D721Med (cell line): ENCODE data around the gene NAALADL2.

Source experiments
- DNase-seq: peaks from one replicate; pipeline ENCODE4 v3.0.0; 2011; ENCODE audit warnings: low spot score; ENCODE audit not compliant: insufficient read length
- FAIRE-seq: peaks from 2 replicates; lab custom pipeline; 2011; peaks lifted over from hg19 to GRCh38; lab: Jason Lieb, UNC
- TF ChIP-seq, protein P1 (sequence below): IDR thresholded peaks from 2 replicates; pipeline ENCODE4 v1.5.1; 2012; ENCODE audit warnings: mild to moderate bottlenecking, control low read depth; ENCODE audit not compliant: insufficient read depth; ENCODE audit errors: missing control alignments

NAALADL2 gene

DNA sequence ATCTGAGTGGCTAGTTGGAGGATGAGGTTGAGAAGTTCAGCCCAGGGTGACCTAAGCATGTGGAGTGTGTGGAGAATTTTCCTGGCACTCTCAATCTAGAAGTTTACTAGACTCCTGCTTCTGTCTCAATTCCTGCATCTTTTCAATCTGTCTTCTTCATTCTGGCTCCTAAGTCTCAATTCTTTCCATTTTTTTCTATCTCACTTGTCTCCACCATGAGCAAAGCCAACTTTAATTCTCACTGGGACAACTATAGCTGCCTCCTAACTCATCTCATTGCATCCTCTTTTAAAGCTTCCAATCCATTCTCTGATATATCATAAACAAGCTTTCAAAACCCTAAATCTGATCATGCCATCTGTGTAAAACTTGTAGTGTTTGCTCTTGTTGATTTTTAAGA lies 569.3 kb downstream of the NAALADL2 start:
- DNase-seq: no peak
- TF ChIP-seq, protein P1, sequence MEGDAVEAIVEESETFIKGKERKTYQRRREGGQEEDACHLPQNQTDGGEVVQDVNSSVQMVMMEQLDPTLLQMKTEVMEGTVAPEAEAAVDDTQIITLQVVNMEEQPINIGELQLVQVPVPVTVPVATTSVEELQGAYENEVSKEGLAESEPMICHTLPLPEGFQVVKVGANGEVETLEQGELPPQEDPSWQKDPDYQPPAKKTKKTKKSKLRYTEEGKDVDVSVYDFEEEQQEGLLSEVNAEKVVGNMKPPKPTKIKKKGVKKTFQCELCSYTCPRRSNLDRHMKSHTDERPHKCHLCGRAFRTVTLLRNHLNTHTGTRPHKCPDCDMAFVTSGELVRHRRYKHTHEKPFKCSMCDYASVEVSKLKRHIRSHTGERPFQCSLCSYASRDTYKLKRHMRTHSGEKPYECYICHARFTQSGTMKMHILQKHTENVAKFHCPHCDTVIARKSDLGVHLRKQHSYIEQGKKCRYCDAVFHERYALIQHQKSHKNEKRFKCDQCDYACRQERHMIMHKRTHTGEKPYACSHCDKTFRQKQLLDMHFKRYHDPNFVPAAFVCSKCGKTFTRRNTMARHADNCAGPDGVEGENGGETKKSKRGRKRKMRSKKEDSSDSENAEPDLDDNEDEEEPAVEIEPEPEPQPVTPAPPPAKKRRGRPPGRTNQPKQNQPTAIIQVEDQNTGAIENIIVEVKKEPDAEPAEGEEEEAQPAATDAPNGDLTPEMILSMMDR: no peak
- no peak for FAIRE-seq

DNA sequence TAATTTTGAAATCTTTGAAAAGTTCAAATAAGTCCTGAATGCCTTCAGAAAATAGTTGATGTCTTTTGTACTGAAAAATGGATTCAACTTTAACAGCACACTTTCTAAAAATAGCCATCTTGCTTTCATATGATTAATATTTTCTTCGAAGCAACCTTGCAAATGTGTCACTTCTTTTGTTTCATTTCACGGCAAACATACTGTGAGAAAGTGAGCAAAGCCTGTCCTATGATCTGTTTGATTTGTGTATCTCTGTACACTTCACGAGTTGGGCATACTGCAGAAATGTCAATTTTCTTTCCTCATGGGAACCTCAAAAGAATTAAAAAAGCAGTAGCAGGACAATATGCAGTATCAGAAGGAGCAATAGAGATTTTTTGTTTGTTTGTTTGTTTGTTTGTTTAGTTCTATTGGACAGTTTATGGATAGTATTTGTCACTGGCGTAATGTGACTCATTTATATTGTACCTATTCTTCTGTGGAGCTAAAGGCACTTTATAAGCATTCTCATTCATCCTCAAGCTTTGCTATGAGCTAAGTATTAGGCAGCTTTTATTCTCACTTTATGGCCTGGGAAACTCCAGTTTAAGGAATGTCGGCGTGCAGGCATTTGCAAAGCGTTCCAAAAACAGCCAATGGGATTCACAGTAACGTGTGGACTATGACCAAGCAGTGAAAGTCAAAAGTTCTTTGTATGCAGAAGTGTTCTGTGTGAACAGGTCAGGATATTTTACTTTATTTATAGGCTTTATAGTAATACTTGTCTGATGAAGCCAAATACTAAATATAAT lies 572.0 kb downstream of the NAALADL2 start:
- TF ChIP-seq, protein P1: no peak
- no peak for DNase-seq
- FAIRE-seq: no peak

GRCh38 chr3:175432376-175433025 lies 573.4 kb downstream of the NAALADL2 start:
- TF ChIP-seq, protein P1: no peak
- DNase-seq (no peak), FAIRE-seq (no peak)

- TF ChIP-seq, protein P1: no peak
- no peak for DNase-seq
- no peak for FAIRE-seq
Observed at GRCh38 chr3:175433026-175433674, 574.0 kb downstream of the NAALADL2 start.

DNA sequence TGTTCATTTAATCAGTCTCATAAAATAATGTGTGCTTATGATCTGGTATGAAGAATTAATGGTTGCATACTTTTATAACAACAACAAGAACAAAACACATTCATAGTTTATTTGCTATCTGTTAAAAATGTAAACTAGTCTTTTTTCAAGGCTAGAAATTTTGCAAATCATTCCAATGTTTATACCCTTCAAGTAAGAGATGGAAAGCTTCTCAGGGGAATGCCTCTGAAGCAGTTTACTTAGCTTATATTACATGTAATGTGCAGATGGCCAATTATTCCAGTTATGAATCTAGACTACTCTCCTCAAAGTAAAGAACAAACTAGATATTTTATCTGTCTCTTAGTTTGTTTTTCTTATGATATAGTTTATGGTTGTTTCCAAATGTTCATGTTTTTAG lies 575.4 kb downstream of the NAALADL2 start:
- FAIRE-seq (no peak), DNase-seq (no peak)
- TF ChIP-seq, protein P1: no peak

GRCh38 chr3:175443682-175444081 lies 584.5 kb downstream of the NAALADL2 start:
- FAIRE-seq (no peak), DNase-seq (no peak)
- TF ChIP-seq, protein P1: no peak

- DNase-seq (no peak), FAIRE-seq (no peak)
- TF ChIP-seq, protein P1: no peak
Observed at GRCh38 chr3:175445741-175446140, 586.6 kb downstream of the NAALADL2 start.
